Hepatocyte (in vitro differentiated cells): ENCODE measurements around the gene CASP12. TPM values are rescaled to one million over a fixed set of nuclear protein-coding genes. Genes with fewer than 3 reads are reported as not detected.

Experiments used
- DNase-seq: peaks from one replicate; pipeline ENCODE4 v3.0.0-alpha.2; 2016; ENCODE audit warnings: low spot score
- H2AFZ ChIP-seq: fragments of 200-600 bp; sonication (generic); 2 replicates; pipeline ENCODE4 v1.6.0; 2016; ENCODE audit warnings: antibody characterized with exemption, mild to moderate bottlenecking
- H3K27ac ChIP-seq: fragments of 200-600 bp; sonication (generic); 2 replicates; pipeline ENCODE4 v1.5.1; 2016; ENCODE audit warnings: mild to moderate bottlenecking
- H3K27me3 ChIP-seq: fragments of 200-600 bp; sonication (generic); 2 replicates; pipeline ENCODE4 v1.6.1; 2016
- H3K36me3 ChIP-seq: fragments of 200-600 bp; sonication (generic); replicated peaks from 2 replicates; pipeline ENCODE4 v1.5.1; 2016; ENCODE audit warnings: low read depth; ENCODE audit not compliant: insufficient read depth
- H3K4me1 ChIP-seq: fragments of 200-600 bp; sonication (generic); 2 replicates; pipeline ENCODE4 v1.5.1; 2016; ENCODE audit warnings: mild to moderate bottlenecking, moderate library complexity; ENCODE audit not compliant: insufficient read depth
- H3K4me2 ChIP-seq: fragments of 200-600 bp; sonication (generic); 2 replicates; pipeline ENCODE4 v1.6.0; 2016
- H3K4me3 ChIP-seq: fragments of 200-600 bp; sonication (generic); 2 replicates; pipeline ENCODE4 v1.5.1; 2016; ENCODE audit warnings: mild to moderate bottlenecking
- H3K79me2 ChIP-seq: fragments of 200-600 bp; sonication (generic); 2 replicates; pipeline ENCODE4 v1.6.0; 2017; ENCODE audit warnings: mild to moderate bottlenecking
- H3K9me2 ChIP-seq: fragments of 200-600 bp; sonication (generic); replicated peaks from 2 replicates; pipeline ENCODE4 v1.6.0; 2017; ENCODE audit warnings: mild to moderate bottlenecking; ENCODE audit not compliant: insufficient read depth
- H3K9me3 ChIP-seq: fragments of 200-600 bp; sonication (generic); 2 replicates; pipeline ENCODE4 v1.5.1; 2016; ENCODE audit warnings: low read depth, mild to moderate bottlenecking
- H4K20me1 ChIP-seq: fragments of 200-600 bp; sonication (generic); 2 replicates; pipeline ENCODE4 v1.6.0; 2016; ENCODE audit warnings: mild to moderate bottlenecking; ENCODE audit not compliant: insufficient read depth, poor library complexity, severe bottlenecking
- CTCF ChIP-seq: fragments of 200-600 bp; sonication (generic); IDR thresholded peaks from 2 replicates; pipeline ENCODE4 v1.5.1; 2016; ENCODE audit warnings: antibody characterized with exemption, mild to moderate bottlenecking; ENCODE audit not compliant: poor library complexity
- EZH2 ChIP-seq: fragments of 200-600 bp; sonication (generic); IDR thresholded peaks from 2 replicates; pipeline ENCODE4 v1.6.1; 2016; ENCODE audit warnings: antibody characterized with exemption, mild to moderate bottlenecking, borderline replicate concordance
- EZH2phosphoT487 ChIP-seq: fragments of 200-600 bp; sonication (generic); IDR thresholded peaks from one replicate; pipeline ENCODE4 v1.6.1; 2018; ENCODE audit warnings: antibody characterized with exemption, mild to moderate bottlenecking, low read depth, moderate library complexity; ENCODE audit not compliant: unreplicated experiment, severe bottlenecking
- WGBS: methylation state at CpG from one replicate; pipeline ENCODE4 v1.1.6; 2016; ENCODE audit warnings: low lambda C conversion rate; ENCODE audit errors: missing lambda C conversion rate; 5-methylcytosine and 5-hydroxymethylcytosine counted together
- polyA plus RNA-seq: library from polyadenylated mRNA; unstranded; fragments of >200 nt; fragmentation: Nextera tagmentation; extraction: Ambion mirVana; gene quantifications from 2 replicates; pipeline ENCODE4 v1.2.1, GENCODE V29; 2016
- total RNA-seq: library from RNA; depleted of rRNA; stranded (reverse); fragments of >200 nt; gene quantifications from 2 replicates; pipeline ENCODE4 v1.2.3, GENCODE V29; 2014

The CASP12 gene
- total and polyA plus RNA-seq, 2 experiments from 2014 or later = 0.13 to 0.42 TPM

- TF ChIP-seq EZH2phosphoT487 = no peak
- no peak for TF ChIP-seq CTCF
- no peak for TF ChIP-seq EZH2
- H3K27me3 ChIP-seq = no peaks in the 10 kb centered on the region
- no peaks in the 10 kb centered on the region for H3K4me1 ChIP-seq
- no peak for DNase-seq
- H3K4me2 ChIP-seq = no peak overlapping the region
- H3K9me3 ChIP-seq = no peaks in the 10 kb centered on the region
- no peak overlapping the region for H3K27ac ChIP-seq
- H3K4me3 ChIP-seq = no peak overlapping the region
- WGBS = 95% methylated on average over 5 of the region's 5 CpGs
- H2AFZ ChIP-seq = no peak overlapping the region
- no peaks in the 10 kb centered on the region for H3K36me3 ChIP-seq
- no peaks in the 10 kb centered on the region for H4K20me1 ChIP-seq
- H3K79me2 ChIP-seq = no peaks in the 10 kb centered on the region
- H3K9me2 ChIP-seq = no peaks in the 10 kb centered on the region
Measured at GRCh38 chr11:104879514-104880190, 18.6 kb downstream of the CASP12 start.

- no peaks in the 10 kb centered on the region for H4K20me1 ChIP-seq
- TF ChIP-seq EZH2phosphoT487 (no peak), EZH2 (no peak), CTCF (no peak)
- H3K27ac ChIP-seq = no peak overlapping the region
- H3K36me3 ChIP-seq = no peaks in the 10 kb centered on the region
- no peaks in the 10 kb centered on the region for H3K9me3 ChIP-seq
- no peak for DNase-seq
- H3K27me3 ChIP-seq = no peaks in the 10 kb centered on the region
- no peaks in the 10 kb centered on the region for H3K4me1 ChIP-seq
- H2AFZ ChIP-seq = no peak overlapping the region
- 85% methylated on average over 5 of the region's 5 CpGs for WGBS
- no peaks in the 10 kb centered on the region for H3K9me2 ChIP-seq
- no peak overlapping the region for H3K4me3 ChIP-seq
- H3K79me2 ChIP-seq = no peaks in the 10 kb centered on the region
- no peak overlapping the region for H3K4me2 ChIP-seq
Measured at GRCh38 chr11:104876861-104877431, 21.3 kb downstream of the CASP12 start.

GRCh38 chr11:104876324-104876723 is 21.9 kb downstream of the CASP12 start:
- Histone ChIP-seq H3K4me3 (no peak overlapping the region), H3K4me1 (no peaks in the 10 kb centered on the region), H3K27ac (no peak overlapping the region)

More at GRCh38 chr11:104876324-104876723, 21.9 kb downstream of the CASP12 start:
- Histone ChIP-seq H2AFZ (no peak overlapping the region), H3K9me3 (no peaks in the 10 kb centered on the region), H3K79me2 (no peaks in the 10 kb centered on the region), H3K9me2 (no peaks in the 10 kb centered on the region), H4K20me1 (no peaks in the 10 kb centered on the region), H3K36me3 (no peaks in the 10 kb centered on the region), H3K27me3 (no peaks in the 10 kb centered on the region), H3K4me2 (no peak overlapping the region)
- TF ChIP-seq CTCF = no peak
- TF ChIP-seq EZH2phosphoT487 = no peak
- no peak for TF ChIP-seq EZH2
- no peak for DNase-seq
